GM10266 (cell line): Measurements from ENCODE around the gene DPH3.

Experiments used
- DNase-seq: peaks from one replicate; pipeline ENCODE4 v3.0.0; 2012; ENCODE audit errors: extremely low spot score
- CTCF ChIP-seq: IDR thresholded peaks from 2 replicates; pipeline ENCODE4 v1.5.1; 2012; ENCODE audit warnings: mild to moderate bottlenecking, low read depth; ENCODE audit not compliant: control insufficient read depth, insufficient read depth; ENCODE audit errors: missing control alignments

The DPH3 gene

GRCh38 chr3:16265455-16265786, 678 bp upstream of the DPH3 start:
- TF ChIP-seq CTCF: no peak
- no peak for DNase-seq

DNA sequence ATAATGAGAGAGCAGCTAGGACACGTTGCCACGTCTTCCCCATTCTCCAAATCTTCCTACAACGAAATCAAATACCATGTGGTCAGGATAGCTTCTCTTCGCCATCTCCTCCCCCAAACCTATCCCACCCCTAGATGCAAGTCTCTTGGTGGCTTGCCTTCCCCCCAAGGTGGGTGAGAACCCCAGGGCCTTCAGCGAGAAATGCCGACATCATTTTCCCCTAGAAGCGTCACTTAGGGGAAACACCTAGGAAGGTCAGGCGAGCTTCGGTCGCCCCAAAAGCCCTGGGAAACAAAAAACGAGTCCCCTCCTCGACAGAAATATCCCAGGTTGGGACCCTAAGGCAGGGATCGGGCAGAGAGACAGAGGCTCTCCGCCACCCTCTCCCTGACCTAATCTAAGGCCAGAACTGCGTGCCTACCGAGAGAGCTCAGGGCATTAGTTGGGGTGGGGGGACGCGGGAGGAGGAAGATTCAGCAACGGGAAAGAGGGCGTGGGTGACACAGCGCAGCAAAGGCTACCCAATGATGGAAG, 502 bp downstream of the DPH3 start:
- peak; percentile 8 for DNase-seq
- TF ChIP-seq CTCF: no peak

DNA sequence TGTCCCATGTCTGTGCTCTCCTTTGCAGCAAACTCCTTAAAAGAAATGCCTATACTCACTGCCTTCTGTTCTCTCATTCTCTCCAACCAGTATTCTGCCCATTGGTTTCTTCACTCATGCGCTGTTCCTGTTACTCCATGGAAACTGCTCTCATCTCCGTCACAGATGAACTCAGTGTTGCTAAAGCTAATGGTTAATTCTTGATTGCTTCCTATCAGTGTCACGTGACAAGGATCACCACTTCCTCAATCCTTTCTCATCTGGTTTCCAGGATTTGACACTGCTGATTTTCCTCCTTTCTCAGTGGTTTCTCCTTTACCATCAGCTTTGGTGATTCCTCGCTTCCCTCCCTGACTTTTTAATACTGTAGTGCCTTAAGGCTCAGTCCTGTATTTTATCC, 2.6 kb downstream of the DPH3 start:
- TF ChIP-seq CTCF: no peak
- DNase-seq: no peak

GRCh38 chr3:16260046-16260445, 4.7 kb downstream of the DPH3 start:
- TF ChIP-seq CTCF: no peak
- no peak for DNase-seq

DNA sequence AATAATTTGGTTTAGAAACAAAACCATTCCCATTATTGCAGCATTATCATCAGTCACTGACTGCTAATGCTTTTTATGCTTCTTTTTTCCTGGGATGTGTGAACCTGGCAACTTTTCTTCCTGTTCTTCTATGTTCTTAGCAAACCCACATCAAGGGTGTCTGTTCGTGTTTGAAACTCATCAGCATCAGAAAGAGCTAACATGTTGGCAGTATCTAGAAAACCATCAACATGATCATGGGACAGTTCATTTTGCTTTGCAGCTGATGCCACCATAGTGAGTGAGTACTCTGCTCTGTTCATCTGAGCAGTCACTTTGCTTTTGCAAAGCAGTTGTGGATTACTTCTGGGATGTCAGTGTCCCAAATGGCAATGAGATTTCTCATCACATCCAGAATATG, 5.9 kb downstream of the DPH3 start:
- TF ChIP-seq CTCF: no peak

DNA sequence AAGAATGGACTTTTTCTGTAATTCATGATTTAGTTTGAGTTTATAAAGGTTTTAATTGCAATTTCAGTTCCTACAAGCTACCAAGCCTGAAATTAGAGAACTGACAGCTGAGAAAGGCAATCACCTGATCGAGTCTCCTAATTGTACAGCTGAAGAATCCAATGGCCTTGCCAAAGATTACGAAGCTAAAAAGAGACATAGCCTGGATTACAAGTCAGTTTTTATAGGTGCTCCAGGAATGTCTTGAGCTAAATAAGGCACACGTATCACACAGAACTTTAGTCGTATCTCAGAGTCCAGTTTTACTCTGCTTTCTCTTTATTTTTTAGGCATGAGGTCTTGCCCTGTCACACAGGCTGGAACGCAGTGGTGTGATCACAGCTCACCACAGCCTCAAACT, 6.6 kb downstream of the DPH3 start:
- no peak for TF ChIP-seq CTCF
- no peak for DNase-seq

More for the DNA sequence above, 5.9 kb downstream of the DPH3 start:
- no peak for DNase-seq

DNA sequence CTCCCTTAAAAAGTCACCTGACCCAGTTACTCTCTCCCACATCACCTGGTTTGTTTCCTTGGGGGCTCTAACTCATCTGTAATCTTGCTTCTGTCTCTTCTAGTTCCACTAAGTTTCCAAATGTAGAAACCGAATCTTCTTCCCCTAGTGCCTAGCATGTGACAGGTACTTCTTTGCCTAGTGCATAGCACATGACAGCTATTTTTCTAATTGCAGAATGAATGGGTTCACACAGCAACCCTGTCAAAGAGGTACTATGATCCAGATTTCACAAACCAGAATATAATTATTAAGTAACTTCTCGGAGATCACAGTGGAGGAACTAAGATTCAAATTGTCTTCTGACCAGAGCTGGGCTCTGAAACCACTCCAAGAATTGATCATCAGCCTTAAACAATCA, 7.4 kb downstream of the DPH3 start:
- no peak for TF ChIP-seq CTCF
- no peak for DNase-seq
